PC-9 (cell line): Measurements from ENCODE around the gene GAST. TPM values are rescaled to one million over a fixed set of nuclear protein-coding genes. Genes with fewer than 3 reads are reported as not detected.

Experiments
- BruUV-seq: library from RNA; stranded (reverse); fragments of 400-500 nt; replicated peaks from 2 replicates; lab custom pipeline; 2021; lab: Mats Ljungman, UMichigan
- CTCF ChIA-PET: fragments of 300-600 bp; sonication (Branson Sonifier 250); formaldehyde crosslinking; loops from one replicate; lab custom pipeline; 2022; ENCODE audit warnings: antibody characterized with exemption; lab: Charles Lee
- POLR2A ChIA-PET: fragments of 300-600 bp; sonication (Branson Sonifier 250); formaldehyde crosslinking; loops from one replicate; lab custom pipeline; 2022; ENCODE audit warnings: antibody characterized with exemption; ENCODE audit not compliant: unreplicated experiment; lab: Charles Lee
- DNase-seq, 2 experiments: peaks; one replicate each; pipeline versions ENCODE4 v3.0.0 to v3.0.0-alpha.2; 2015 to 2022; ENCODE audit warnings: mixed read lengths in 1 of 2
- H2AFZ ChIP-seq: fragments of 200-600 bp; sonication (generic); 2 replicates; pipeline ENCODE4 v1.8.1; 2017; ENCODE audit warnings: antibody characterized with exemption
- H3F3A ChIP-seq: fragments of 200-600 bp; sonication (generic); 2 replicates; pipeline ENCODE4 v1.8.1; 2017; ENCODE audit warnings: antibody characterized with exemption, mild to moderate bottlenecking, low read depth; ENCODE audit not compliant: insufficient read depth
- H3K27ac ChIP-seq: fragments of 200-600 bp; sonication (generic); 2 replicates; pipeline ENCODE4 v1.6.1; 2016; ENCODE audit warnings: mixed run types
- H3K27me3 ChIP-seq: fragments of 200-600 bp; sonication (generic); 2 replicates; pipeline ENCODE4 v1.6.1; 2016; ENCODE audit warnings: low read depth, mixed run types; ENCODE audit not compliant: insufficient read depth
- H3K36me3 ChIP-seq: fragments of 200-600 bp; sonication (generic); 2 replicates; pipeline ENCODE4 v1.6.1; 2016; ENCODE audit warnings: low read depth, mixed run types
- H3K4me1 ChIP-seq: fragments of 200-600 bp; sonication (generic); replicated peaks from 2 replicates; pipeline ENCODE4 v1.6.1; 2016; ENCODE audit warnings: mixed run types; ENCODE audit not compliant: insufficient read depth
- H3K4me2 ChIP-seq: fragments of 200-600 bp; sonication (generic); 2 replicates; pipeline ENCODE4 v1.6.1; 2017; ENCODE audit warnings: mixed run types
- H3K4me3 ChIP-seq: fragments of 200-600 bp; sonication (generic); 2 replicates; pipeline ENCODE4 v1.6.1; 2016; ENCODE audit warnings: mixed run types
- H3K79me2 ChIP-seq: fragments of 200-600 bp; sonication (generic); 2 replicates; pipeline ENCODE4 v1.6.1; 2017; ENCODE audit warnings: low read depth, mixed run types
- H3K9me2 ChIP-seq: fragments of 200-600 bp; sonication (generic); 2 replicates; pipeline ENCODE4 v1.8.1; 2017; ENCODE audit warnings: mild to moderate bottlenecking; ENCODE audit not compliant: insufficient read depth
- H3K9me3 ChIP-seq: fragments of 200-600 bp; sonication (generic); 2 replicates; pipeline ENCODE4 v1.8.1; 2016; ENCODE audit warnings: low read depth; ENCODE audit not compliant: insufficient read depth
- H4K20me1 ChIP-seq: fragments of 200-600 bp; sonication (generic); 2 replicates; pipeline ENCODE4 v1.8.1; 2017; ENCODE audit not compliant: insufficient read depth
- CTCF ChIP-seq: fragments of 200-600 bp; sonication (generic); conservative IDR thresholded peaks from 2 replicates; pipeline ENCODE4 v1.6.1; 2017; ENCODE audit warnings: mixed run types, antibody characterized with exemption, mild to moderate bottlenecking, moderate library complexity
- EZH2 ChIP-seq: fragments of 200-600 bp; sonication (generic); IDR thresholded peaks from 2 replicates; pipeline ENCODE4 v1.8.0; 2017; ENCODE audit warnings: antibody characterized with exemption, low read depth
- intact Hi-C: fragments of 100-400 bp; cut with micrococcal nuclease; formaldehyde crosslinking; loops from one replicate; pipeline ENCODE4 v1.10.0; 2022; ENCODE audit not compliant: unreplicated experiment
- total RNA-seq: library from RNA; stranded (reverse); gene quantifications from 2 replicates; pipeline ENCODE4 v1.2.3, GENCODE V29; 2021

The GAST gene
- total RNA-seq, 1 experiment from 2014 or later: 0.87 TPM

GRCh38 chr17:41731836-41732235 is 19.7 kb downstream of the GAST start:
- POLR2A ChIA-PET: no interaction called here
- no peak for DNase-seq
- peaks cover 6% of the 10 kb centered on the region for H3F3A ChIP-seq
- no TSS peak for BruUV-seq
- no peak overlapping the region for H3K4me3 ChIP-seq
- H4K20me1 ChIP-seq: no peaks in the 10 kb centered on the region
- CTCF ChIA-PET: no interaction called here
- no peaks in the 10 kb centered on the region for H3K9me2 ChIP-seq
- no peaks in the 10 kb centered on the region for H3K36me3 ChIP-seq
- no peaks in the 10 kb centered on the region for H3K79me2 ChIP-seq
- no peak overlapping the region for H3K27ac ChIP-seq
- H3K4me1 ChIP-seq: peaks cover 14% of the 10 kb centered on the region
- H3K27me3 ChIP-seq: peaks cover 31% of the 10 kb centered on the region
- no peak overlapping the region for H3K4me2 ChIP-seq
- intact Hi-C loops: loop anchor here (10.0 kb wide), 1 partner anchor 133 kb away; the partner anchor contains the start of gene KLHL11
- TF ChIP-seq EZH2: no peak
- TF ChIP-seq CTCF: no peak
- no peaks in the 10 kb centered on the region for H3K9me3 ChIP-seq
- no peak overlapping the region for H2AFZ ChIP-seq

- Histone ChIP-seq H2AFZ (no peak overlapping the region), H3K4me1 (peaks cover 22% of the 10 kb centered on the region), H3K27ac (no peak overlapping the region), H3K79me2 (no peaks in the 10 kb centered on the region), H3K4me2 (peak overlapping the region; percentile 98), H3K4me3 (peak overlapping the region; percentile 69; the same call in 1 of the 2 replicates), H3K9me2 (no peaks in the 10 kb centered on the region), H3K9me3 (no peaks in the 10 kb centered on the region), H4K20me1 (no peaks in the 10 kb centered on the region), H3K27me3 (peaks cover 34% of the 10 kb centered on the region), H3F3A (peaks cover 7% of the 10 kb centered on the region), H3K36me3 (no peaks in the 10 kb centered on the region)
- intact Hi-C loops: loop anchor here (10.0 kb wide), 1 partner anchor 131 kb away; the partner anchor contains the start of gene KLHL11
- DNase-seq: no peak
- ChIA-PET POLR2A (interaction anchor here (0.6 kb wide), 3 partner anchors 38 to 54 kb away, joined by 3 to 4 read pairs (median 4); no protein-coding TSS in a partner anchor), CTCF (no interaction called here)
- TF ChIP-seq CTCF (no peak), EZH2 (no peak)
- no TSS peak for BruUV-seq
Observed at GRCh38 chr17:41733348-41734138, 21.4 kb downstream of the GAST start.

GRCh38 chr17:41734139-41734948 is 22.2 kb downstream of the GAST start, which contains the start of gene HAP1:
HAP1 (minus strand) TSS chr17:41734643; CDS start chr17:41734634, 9 bp downstream.
- intact Hi-C loops: loop anchor here (10.0 kb wide), 1 partner anchor 130 kb away; the partner anchor contains the start of gene KLHL11
- no peak within 1 kb of the TSS for H3K27ac ChIP-seq

More at GRCh38 chr17:41734139-41734948, 22.2 kb downstream of the GAST start, which contains the start of gene HAP1:
- Histone ChIP-seq H3K9me2 (no peaks in the 10 kb centered on the region), H3F3A (peaks cover 15% of the 10 kb centered on the region), H3K27me3 (peaks cover 34% of the 10 kb centered on the region), H3K4me3 (peak within 1 kb of the TSS; percentile 69), H3K79me2 (no peaks in the 10 kb centered on the region), H2AFZ (peak within 1 kb of the TSS; percentile 80), H3K4me2 (peak within 1 kb of the TSS; percentile 98), H3K4me1 (peaks cover 30% of the 10 kb centered on the region), H3K36me3 (no peaks in the 10 kb centered on the region), H4K20me1 (no peaks in the 10 kb centered on the region), H3K9me3 (no peaks in the 10 kb centered on the region)
- BruUV-seq: TSS peak; percentile 57
- ChIA-PET POLR2A (interaction anchor here (0.6 kb wide), 5 partner anchors 37 to 1317 kb away, joined by 3 to 6 read pairs (median 4); partner anchors contain the start of genes FKBP10 and TOP2A), CTCF (no interaction called here)
- DNase-seq: peak in 1 of 2 experiments; percentile 48
- TF ChIP-seq EZH2: peak; percentile 76; the same call in 1 of the 2 replicates
- no peak for TF ChIP-seq CTCF
